Activated T-cell treated with anti-CD3 and anti-CD28 coated beads for 48 hours (primary cell): Measurements from ENCODE around the gene LCOR.
A peak's percentile ranks its signal among the peaks of the same experiment; 100 is the strongest.
"Not testable (repeated sequence)": the region's sequence is repeated elsewhere in the genome, so short reads cannot be mapped to it uniquely, and the experiment has no call there.

Experiments used
- DNase-seq: peaks from one replicate; pipeline ENCODE4 v3.0.0-alpha.2; 2020; ENCODE audit warnings: low read depth

Gene LCOR

GRCh38 chr10:96831867-96832720 lies at the start of gene LCOR:
TSS of gene LCOR (plus strand) at chr10:96832298. CDS start at chr10:96949058, 116,760 bp downstream.
- DNase-seq: peak; percentile 84

GRCh38 chr10:96784253-96784652 lies 47.8 kb upstream of the LCOR start:
- no peak for DNase-seq

- DNase-seq: no peak
Measured at GRCh38 chr10:96789571-96790108, 42.5 kb upstream of the LCOR start.

GRCh38 chr10:96791902-96792301 lies 40.2 kb upstream of the LCOR start:
- DNase-seq: no peak

- no peak for DNase-seq
Measured at GRCh38 chr10:96794836-96795733, 37.0 kb upstream of the LCOR start.

- no peak for DNase-seq
Measured at GRCh38 chr10:96797485-96797884, 34.6 kb upstream of the LCOR start.

- no peak for DNase-seq
Measured at GRCh38 chr10:96803288-96803664, 28.8 kb upstream of the LCOR start.

GRCh38 chr10:96814264-96814663 lies 17.8 kb upstream of the LCOR start:
- DNase-seq: no peak

- not testable (repeated sequence) for DNase-seq
Measured at GRCh38 chr10:96818971-96819370, 13.1 kb upstream of the LCOR start.

GRCh38 chr10:96820765-96821164 lies 11.3 kb upstream of the LCOR start:
- no peak for DNase-seq

GRCh38 chr10:96826438-96826837 lies 5.7 kb upstream of the LCOR start:
- DNase-seq: no peak

GRCh38 chr10:96828609-96829008 lies 3.5 kb upstream of the LCOR start:
- no peak for DNase-seq

GRCh38 chr10:96829029-96829773 lies 2.9 kb upstream of the LCOR start:
- DNase-seq: no peak

GRCh38 chr10:96830511-96831199 lies 1.4 kb upstream of the LCOR start:
- DNase-seq: peak; percentile 69

- no peak for DNase-seq
Measured at GRCh38 chr10:96831200-96831866, 765 bp upstream of the LCOR start.

- peak; percentile 87 for DNase-seq
Measured at GRCh38 chr10:96832721-96833219, 672 bp downstream of the LCOR start.

GRCh38 chr10:96833220-96834001 lies 1.3 kb downstream of the LCOR start:
- DNase-seq: no peak

- DNase-seq: no peak
Measured at GRCh38 chr10:96834120-96834519, 2.0 kb downstream of the LCOR start.

- DNase-seq: no peak
Measured at GRCh38 chr10:96835899-96836298, 3.8 kb downstream of the LCOR start.

- no peak for DNase-seq
Measured at GRCh38 chr10:96838529-96838928, 6.4 kb downstream of the LCOR start.
